Inflammatory macrophage (primary cell): ENCODE measurements around the gene DOCK2.

Source experiments
- DNase-seq, 2 donors: peaks; one replicate each; pipeline ENCODE4 v3.0.0-alpha.2; 2020 to 2022

The DOCK2 gene

GRCh38 chr5:169999621-170000020 lies 362.5 kb downstream of the DOCK2 start:
- DNase-seq, result no peak

- DNase-seq, result no peak
Measured at GRCh38 chr5:170000155-170000554, 363.1 kb downstream of the DOCK2 start.

- DNase-seq, result no peak
Measured at GRCh38 chr5:170006021-170006420, 368.9 kb downstream of the DOCK2 start.

GRCh38 chr5:170008376-170008775 lies 371.3 kb downstream of the DOCK2 start:
- no peak for DNase-seq

GRCh38 chr5:170010595-170010994 lies 373.5 kb downstream of the DOCK2 start:
- no peak for DNase-seq

- DNase-seq, result no peak
Measured at GRCh38 chr5:170011751-170012150, 374.7 kb downstream of the DOCK2 start.

GRCh38 chr5:170012622-170013021 lies 375.5 kb downstream of the DOCK2 start:
- DNase-seq, result no peak

- DNase-seq, result no peak
Measured at GRCh38 chr5:170020423-170020822, 383.3 kb downstream of the DOCK2 start.

GRCh38 chr5:170021506-170021905 lies 384.4 kb downstream of the DOCK2 start:
- DNase-seq, result no peak

- no peak for DNase-seq
Measured at GRCh38 chr5:170025853-170026252, 388.8 kb downstream of the DOCK2 start.

GRCh38 chr5:170028124-170028523 lies 391.0 kb downstream of the DOCK2 start:
- no peak for DNase-seq

GRCh38 chr5:170034231-170034630 lies 397.2 kb downstream of the DOCK2 start:
- DNase-seq, result no peak

GRCh38 chr5:170038241-170038640 lies 401.2 kb downstream of the DOCK2 start:
- DNase-seq, result no peak

- no peak for DNase-seq
Measured at GRCh38 chr5:170039830-170040229, 402.8 kb downstream of the DOCK2 start.

GRCh38 chr5:170046241-170046640 lies 409.2 kb downstream of the DOCK2 start:
- DNase-seq, result no peak

- DNase-seq, result no peak
Measured at GRCh38 chr5:170049713-170050112, 412.6 kb downstream of the DOCK2 start.

GRCh38 chr5:170053896-170054295 lies 416.8 kb downstream of the DOCK2 start:
- DNase-seq, result no peak

- DNase-seq, result no peak
Measured at GRCh38 chr5:170055606-170056005, 418.5 kb downstream of the DOCK2 start.

GRCh38 chr5:170056561-170057267 lies 419.6 kb downstream of the DOCK2 start:
- DNase-seq, result no peak

- DNase-seq, result no peak
Measured at GRCh38 chr5:170057311-170057710, 420.2 kb downstream of the DOCK2 start.

- no peak for DNase-seq
Measured at GRCh38 chr5:170059221-170059620, 422.1 kb downstream of the DOCK2 start.

- DNase-seq, result no peak
Measured at GRCh38 chr5:170067152-170067551, 430.1 kb downstream of the DOCK2 start.

- no peak for DNase-seq
Measured at GRCh38 chr5:170067574-170068170, 430.6 kb downstream of the DOCK2 start.

GRCh38 chr5:170069512-170069911 lies 432.4 kb downstream of the DOCK2 start:
- no peak for DNase-seq
